Activated naive CD4-positive, alpha-beta T cell treated with anti-CD3 and anti-CD28 coated beads, Interleukin-2, amount 50 U/mL, for 16 hours (primary cell): ENCODE data around the gene SDCBP2.

Source experiments
- DNase-seq: peaks from one replicate; pipeline ENCODE4 v3.0.0-alpha.2; 2020

SDCBP2 gene

DNA sequence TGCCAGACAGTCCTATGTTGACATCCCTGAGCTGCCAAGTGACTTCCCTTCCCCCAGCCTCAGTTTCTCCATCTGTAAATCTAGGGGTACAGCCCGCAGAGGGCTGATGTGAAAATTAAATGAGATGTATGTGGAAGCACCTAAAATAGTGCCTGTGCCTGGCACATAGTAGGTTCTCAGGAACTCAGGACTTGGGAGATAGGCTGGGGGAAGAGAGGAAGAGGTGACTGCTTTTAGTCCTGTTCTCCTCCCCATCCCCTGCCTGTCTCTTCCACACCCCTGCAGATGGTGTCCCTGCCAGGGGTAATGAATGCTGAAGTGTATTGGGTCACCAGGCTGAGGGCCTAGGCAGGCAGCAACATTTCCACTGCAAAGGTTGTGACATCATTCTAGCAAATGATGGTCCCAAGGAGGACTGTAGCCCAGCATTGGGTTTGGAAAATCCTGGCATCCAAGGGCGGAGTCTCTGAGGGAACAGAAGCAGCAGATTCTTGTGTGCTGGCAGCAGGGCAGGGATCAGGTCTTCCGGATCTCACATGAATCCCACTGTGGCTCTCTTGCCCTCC lies 61.0 kb downstream of the SDCBP2 start:
- no peak for DNase-seq

GRCh38 chr20:1267161-1267560 lies 61.8 kb downstream of the SDCBP2 start:
- DNase-seq = no peak

- peak; percentile 72 for DNase-seq
These were observed 62.6 kb downstream of the SDCBP2 start, which contains the start of gene SNPH for GRCh38 chr20:1266167-1266973. TSS of gene SNPH (plus strand) at chr20:1266294. CDS start at chr20:1296240, 29,946 bp downstream.

DNA sequence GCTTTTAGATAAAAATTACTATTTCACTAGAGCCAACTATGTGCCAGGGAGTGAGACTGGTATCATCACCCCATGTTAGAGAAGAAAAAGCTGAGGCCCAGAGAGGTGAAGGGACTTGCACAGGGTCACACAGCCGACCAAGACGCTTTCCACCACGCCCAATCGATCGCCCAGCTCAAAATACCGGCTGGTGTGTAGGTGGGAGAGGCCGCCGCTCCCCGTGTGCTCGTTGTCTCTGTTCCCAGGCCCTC lies 63.1 kb downstream of the SDCBP2 start:
- DNase-seq = no peak

DNA sequence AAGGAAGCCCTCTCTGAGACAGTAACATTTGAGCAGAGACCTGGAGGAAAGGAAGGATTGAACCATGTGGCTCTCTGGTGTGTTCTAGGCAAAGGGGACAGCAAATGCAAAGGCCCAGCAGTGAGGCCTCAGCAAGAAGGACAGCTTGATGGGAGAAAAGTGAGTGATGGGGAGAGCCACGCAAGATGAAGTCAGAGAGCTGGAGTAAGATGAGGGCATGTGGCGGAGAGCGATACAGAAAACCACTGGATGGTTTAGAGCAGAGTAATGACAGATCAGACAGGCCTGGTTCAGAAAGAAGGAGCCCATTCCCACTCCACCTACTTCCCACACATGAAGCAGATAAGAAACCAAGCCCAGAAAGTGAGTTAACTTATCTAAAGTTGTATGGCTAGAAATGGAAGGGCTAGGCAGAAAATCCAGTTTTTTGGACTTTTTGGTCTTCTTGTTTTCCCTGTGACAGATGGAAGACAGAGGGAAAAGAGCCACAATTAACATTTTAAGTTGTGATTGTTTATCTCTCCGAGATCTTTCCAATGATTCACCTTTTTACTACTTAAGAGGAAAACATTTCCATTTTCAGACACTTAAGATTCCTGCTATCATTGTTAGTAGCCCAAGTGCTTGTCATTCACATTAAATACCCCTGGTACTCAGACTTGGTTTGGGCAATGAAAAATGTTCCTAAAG lies 63.6 kb downstream of the SDCBP2 start:
- no peak for DNase-seq

DNA sequence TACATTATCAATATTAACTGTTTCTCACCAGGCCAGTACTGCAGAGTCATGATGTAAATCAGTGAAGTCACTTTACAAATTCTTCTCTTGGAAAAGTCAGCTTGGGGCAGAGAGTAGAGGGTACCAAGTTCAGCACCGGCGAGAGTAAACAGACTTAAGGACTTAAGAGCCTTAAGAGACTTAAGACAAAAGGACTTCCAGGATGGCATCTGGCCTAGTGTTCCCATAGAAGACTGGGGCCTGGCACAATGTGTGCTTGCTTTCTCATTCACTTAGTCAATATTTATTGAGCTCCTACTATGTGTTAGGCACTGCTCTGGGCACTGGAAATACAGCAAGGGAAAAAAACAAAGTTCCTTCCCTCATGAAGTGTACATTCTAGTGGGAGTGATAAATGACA lies 64.2 kb downstream of the SDCBP2 start:
- DNase-seq = no peak

DNA sequence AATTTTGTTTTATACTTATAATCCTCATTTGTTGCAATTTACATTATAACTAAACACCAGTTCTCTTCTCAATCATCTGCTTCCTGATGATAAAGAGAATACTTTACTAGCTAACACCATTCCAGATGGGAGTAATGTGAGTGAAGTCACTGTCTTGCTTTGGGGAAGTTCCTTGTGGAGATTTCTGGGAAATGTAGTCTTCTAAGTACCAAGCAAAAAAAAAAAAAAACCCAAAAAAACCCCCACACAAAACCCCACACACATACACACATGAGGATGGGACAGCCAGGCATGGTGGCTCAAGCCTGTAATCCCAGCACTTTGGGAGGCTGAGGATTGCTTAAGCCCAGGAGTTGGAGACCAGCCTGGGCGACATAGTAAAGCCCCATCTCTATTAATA lies 65.1 kb downstream of the SDCBP2 start:
- no peak for DNase-seq
